Colonic mucosa (tissue), 4 donors: Measurements from ENCODE around the gene TSPAN7. TPM values are rescaled to one million over a fixed set of nuclear protein-coding genes. Genes with fewer than 3 reads are reported as not detected.

Source experiments
- DNase-seq: peaks from one replicate; pipeline ENCODE4 v3.0.0-alpha.2; 2020
- H3K27ac ChIP-seq: fragments of 200-600 bp; one replicate; pipeline ENCODE4 v1.8.0; 2021
- H3K27me3 ChIP-seq: fragments of 200-600 bp; one replicate; pipeline ENCODE4 v1.8.0; 2021
- H3K36me3 ChIP-seq: fragments of 200-600 bp; one replicate; pipeline ENCODE4 v1.8.0; 2021
- H3K4me1 ChIP-seq: fragments of 200-600 bp; one replicate; pipeline ENCODE4 v1.8.0; 2021; ENCODE audit warnings: mild to moderate bottlenecking
- H3K4me3 ChIP-seq: fragments of 200-600 bp; one replicate; pipeline ENCODE4 v1.8.0; 2021
- H3K9ac ChIP-seq, 2 donors: one replicate each; pipeline ENCODE4 v1.7.0; 2013; ENCODE audit warnings: control low read depth in 2 of 2, low read depth in 2 of 2, low read length in 2 of 2
- H3K9me3 ChIP-seq: fragments of 200-600 bp; one replicate; pipeline ENCODE4 v1.8.0; 2021
- intact Hi-C: fragments of 100-400 bp; cut with DNase I; formaldehyde crosslinking; loops from one replicate; pipeline ENCODE4 v1.14.1; 2022
- total RNA-seq, 2 donors: library from RNA; stranded (reverse); fragmentation: NEBNext Ultra II Directional in 1 of 2; extraction: Animal tissue kit (Norgen Biotek cat#: 25700) in 1 of 2; gene quantifications; one replicate each; pipeline ENCODE4 v1.2.1, GENCODE V29; 2021
- TF ChIP-seq, protein P1 (sequence below): fragments of 200-600 bp; IDR thresholded peaks from one replicate; pipeline ENCODE4 v1.8.0; 2022; ENCODE audit warnings: antibody characterized with exemption, mild to moderate bottlenecking
- donor health status: healthy.
- donor health status: DM: no; HTN: no; CAD: no.
- donor health status: DM: no; HTN: no; CAD: no.

The TSPAN7 gene
- total RNA-seq, 2 donors from 2014 or later, result 66.1 to 91.5 TPM

DNA sequence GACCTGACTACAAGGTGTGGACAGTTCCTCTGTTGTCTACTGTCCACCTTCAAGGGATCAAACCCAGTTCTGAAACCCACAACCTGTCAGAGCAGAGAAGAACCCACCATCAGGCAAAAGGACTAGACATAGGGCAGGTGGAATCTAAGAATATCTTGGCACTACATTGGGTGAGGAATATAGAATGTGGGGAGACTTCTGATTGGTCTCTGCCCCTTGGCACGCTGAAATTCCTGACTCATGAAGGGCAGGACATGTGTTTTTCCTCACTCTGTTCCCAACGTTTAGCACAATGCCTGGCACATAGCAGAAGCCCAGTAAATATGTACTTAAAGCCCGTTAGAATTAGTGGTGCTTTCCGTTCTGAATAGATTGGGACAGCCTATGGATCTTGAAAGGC, 59.3 kb downstream of the TSPAN7 start:
- no peak for DNase-seq
- H3K4me3 ChIP-seq, result no peak overlapping the region
- no peak overlapping the region for H3K9ac ChIP-seq
- H3K27me3 ChIP-seq, result no peaks in the 10 kb centered on the region
- no peaks in the 10 kb centered on the region for H3K36me3 ChIP-seq
- H3K27ac ChIP-seq, result no peak overlapping the region
- intact Hi-C loops, result no loop called here
- H3K4me1 ChIP-seq, result no peaks in the 10 kb centered on the region
- no peaks in the 10 kb centered on the region for H3K9me3 ChIP-seq
- TF ChIP-seq, protein P1, sequence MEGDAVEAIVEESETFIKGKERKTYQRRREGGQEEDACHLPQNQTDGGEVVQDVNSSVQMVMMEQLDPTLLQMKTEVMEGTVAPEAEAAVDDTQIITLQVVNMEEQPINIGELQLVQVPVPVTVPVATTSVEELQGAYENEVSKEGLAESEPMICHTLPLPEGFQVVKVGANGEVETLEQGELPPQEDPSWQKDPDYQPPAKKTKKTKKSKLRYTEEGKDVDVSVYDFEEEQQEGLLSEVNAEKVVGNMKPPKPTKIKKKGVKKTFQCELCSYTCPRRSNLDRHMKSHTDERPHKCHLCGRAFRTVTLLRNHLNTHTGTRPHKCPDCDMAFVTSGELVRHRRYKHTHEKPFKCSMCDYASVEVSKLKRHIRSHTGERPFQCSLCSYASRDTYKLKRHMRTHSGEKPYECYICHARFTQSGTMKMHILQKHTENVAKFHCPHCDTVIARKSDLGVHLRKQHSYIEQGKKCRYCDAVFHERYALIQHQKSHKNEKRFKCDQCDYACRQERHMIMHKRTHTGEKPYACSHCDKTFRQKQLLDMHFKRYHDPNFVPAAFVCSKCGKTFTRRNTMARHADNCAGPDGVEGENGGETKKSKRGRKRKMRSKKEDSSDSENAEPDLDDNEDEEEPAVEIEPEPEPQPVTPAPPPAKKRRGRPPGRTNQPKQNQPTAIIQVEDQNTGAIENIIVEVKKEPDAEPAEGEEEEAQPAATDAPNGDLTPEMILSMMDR, result no peak

DNA sequence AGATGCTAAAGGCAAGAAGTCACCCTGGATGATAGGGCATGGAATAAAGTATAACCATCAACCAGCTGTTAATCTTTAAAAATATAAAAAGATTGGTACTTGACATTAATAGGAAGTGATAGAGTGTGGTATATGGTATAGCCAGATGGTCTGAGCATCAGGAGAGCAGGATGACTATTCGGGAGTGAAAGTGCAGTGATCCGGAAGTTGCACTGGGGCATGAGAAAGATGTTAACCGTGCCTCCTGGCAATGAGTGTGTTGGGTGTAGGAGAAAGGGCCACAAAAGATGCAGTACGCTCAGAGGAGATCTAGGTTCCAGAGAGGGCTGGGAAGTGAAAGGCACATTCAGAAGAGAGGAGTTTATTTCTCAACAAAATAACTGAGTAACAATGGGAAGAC, 65.0 kb downstream of the TSPAN7 start:
- TF ChIP-seq, protein P1, result no peak
- intact Hi-C loops, result no loop called here
- Histone ChIP-seq H3K9ac (no peak overlapping the region), H3K4me1 (no peaks in the 10 kb centered on the region), H3K36me3 (no peaks in the 10 kb centered on the region), H3K9me3 (no peaks in the 10 kb centered on the region), H3K4me3 (no peak overlapping the region), H3K27ac (no peak overlapping the region), H3K27me3 (no peaks in the 10 kb centered on the region)
- no peak for DNase-seq

DNA sequence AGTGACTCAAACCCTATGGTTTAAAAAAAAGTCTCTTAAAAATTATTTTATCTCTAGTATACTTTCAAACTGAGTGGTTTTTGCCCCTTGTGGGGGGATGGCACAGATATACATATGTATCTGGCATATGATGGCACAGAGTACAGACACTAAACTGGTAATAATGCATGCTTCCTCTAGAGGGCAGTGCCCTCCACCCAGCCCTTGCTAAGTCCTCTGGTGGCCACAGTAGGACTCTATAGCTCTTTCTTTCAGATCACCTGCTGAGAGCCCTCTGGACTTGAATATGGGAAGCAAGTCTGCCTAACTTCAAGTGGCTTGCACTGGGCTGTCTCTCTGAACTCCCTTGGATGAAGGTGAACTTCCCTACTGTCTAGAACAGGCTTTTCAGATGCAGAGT, 66.3 kb downstream of the TSPAN7 start:
- no peaks in the 10 kb centered on the region for H3K4me1 ChIP-seq
- intact Hi-C loops, result no loop called here
- no peak overlapping the region for H3K4me3 ChIP-seq
- H3K9me3 ChIP-seq, result no peaks in the 10 kb centered on the region
- DNase-seq, result peak; percentile 26
- TF ChIP-seq, protein P1, result peak; percentile 59
- no peak overlapping the region for H3K27ac ChIP-seq
- H3K27me3 ChIP-seq, result no peaks in the 10 kb centered on the region
- H3K36me3 ChIP-seq, result no peaks in the 10 kb centered on the region
- no peak overlapping the region for H3K9ac ChIP-seq

DNA sequence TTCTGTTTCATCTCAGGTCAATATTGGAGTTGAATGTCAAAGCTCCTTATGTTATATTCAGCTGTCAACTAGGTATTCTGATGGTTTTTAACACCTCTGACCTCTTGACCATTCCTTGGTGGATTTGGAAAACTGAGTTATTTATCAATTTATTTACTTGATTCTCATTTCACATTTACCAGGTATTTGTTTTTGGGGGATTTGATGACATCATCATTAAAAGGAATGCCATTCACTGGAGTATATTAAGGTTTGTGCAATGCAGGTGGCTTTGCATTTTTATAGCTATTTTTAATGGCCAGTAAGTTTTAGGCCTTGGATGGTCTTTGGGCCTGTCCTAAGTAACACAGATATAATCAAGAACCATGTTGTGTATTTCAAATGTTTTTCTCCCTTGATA, 67.2 kb downstream of the TSPAN7 start:
- TF ChIP-seq, protein P1, result no peak
- intact Hi-C loops, result no loop called here
- no peak for DNase-seq
- Histone ChIP-seq H3K36me3 (no peaks in the 10 kb centered on the region), H3K4me3 (no peak overlapping the region), H3K9ac (no peak overlapping the region), H3K4me1 (no peaks in the 10 kb centered on the region), H3K27ac (no peak overlapping the region), H3K27me3 (no peaks in the 10 kb centered on the region), H3K9me3 (no peaks in the 10 kb centered on the region)

DNA sequence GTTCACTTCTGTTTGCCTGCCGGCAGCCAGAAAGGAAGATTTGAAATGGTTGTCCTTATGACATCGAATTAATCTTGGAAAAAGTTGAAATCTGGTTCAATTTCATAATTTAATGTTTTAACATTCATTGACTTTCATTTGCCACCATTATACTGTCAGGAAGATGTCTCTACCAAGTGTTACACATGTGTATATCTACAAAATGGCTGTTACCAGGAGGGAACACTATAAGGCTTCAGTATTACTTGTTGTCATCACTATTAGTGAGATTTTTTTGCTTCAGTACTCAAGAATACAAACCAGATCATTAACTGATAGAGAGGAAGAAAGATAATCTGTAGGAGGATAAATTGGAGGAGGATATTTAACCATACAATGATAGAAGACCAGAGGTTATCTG, 71.2 kb downstream of the TSPAN7 start:
- Histone ChIP-seq H3K27ac (no peak overlapping the region), H3K9me3 (no peaks in the 10 kb centered on the region), H3K4me1 (no peaks in the 10 kb centered on the region), H3K9ac (no peak overlapping the region), H3K36me3 (no peaks in the 10 kb centered on the region), H3K4me3 (no peak overlapping the region), H3K27me3 (no peaks in the 10 kb centered on the region)
- intact Hi-C loops, result no loop called here
- TF ChIP-seq, protein P1, result no peak
- no peak for DNase-seq

DNA sequence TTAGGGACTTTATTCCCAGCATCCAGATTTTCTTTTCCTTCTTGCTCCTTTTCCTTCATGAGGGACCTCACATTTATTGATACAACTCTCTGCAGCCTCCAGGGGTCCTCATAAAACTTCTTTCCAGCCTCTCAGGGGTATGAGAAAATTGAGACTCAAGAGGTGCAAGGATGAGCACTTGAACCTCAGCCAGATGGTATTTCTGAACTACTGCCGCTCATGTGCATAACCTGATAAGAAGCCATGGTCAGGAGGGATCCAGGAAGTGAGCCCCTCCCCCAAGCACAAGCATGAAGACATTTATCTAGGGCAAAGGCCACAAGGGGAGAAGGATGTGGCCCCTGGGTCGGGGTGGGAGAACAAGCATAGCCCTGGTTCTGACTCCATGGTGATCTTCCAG, 73.3 kb downstream of the TSPAN7 start:
- no peaks in the 10 kb centered on the region for H3K36me3 ChIP-seq
- H3K4me3 ChIP-seq, result no peak overlapping the region
- DNase-seq, result no peak
- no peaks in the 10 kb centered on the region for H3K4me1 ChIP-seq
- no peaks in the 10 kb centered on the region for H3K27me3 ChIP-seq
- no peak overlapping the region for H3K9ac ChIP-seq
- H3K27ac ChIP-seq, result no peak overlapping the region
- intact Hi-C loops, result no loop called here
- TF ChIP-seq, protein P1, result no peak
- no peaks in the 10 kb centered on the region for H3K9me3 ChIP-seq
